Activated CD8-positive, alpha-beta memory T cell treated with anti-CD3 and anti-CD28 coated beads, Interleukin-2, amount 50 U/mL, for 24 hours (primary cell): Measurements from ENCODE around the gene MOSPD2.

Source experiments
- DNase-seq: peaks from one replicate; pipeline ENCODE4 v3.0.0-alpha.2; 2020; ENCODE audit errors: extremely low read depth

Gene MOSPD2

DNA sequence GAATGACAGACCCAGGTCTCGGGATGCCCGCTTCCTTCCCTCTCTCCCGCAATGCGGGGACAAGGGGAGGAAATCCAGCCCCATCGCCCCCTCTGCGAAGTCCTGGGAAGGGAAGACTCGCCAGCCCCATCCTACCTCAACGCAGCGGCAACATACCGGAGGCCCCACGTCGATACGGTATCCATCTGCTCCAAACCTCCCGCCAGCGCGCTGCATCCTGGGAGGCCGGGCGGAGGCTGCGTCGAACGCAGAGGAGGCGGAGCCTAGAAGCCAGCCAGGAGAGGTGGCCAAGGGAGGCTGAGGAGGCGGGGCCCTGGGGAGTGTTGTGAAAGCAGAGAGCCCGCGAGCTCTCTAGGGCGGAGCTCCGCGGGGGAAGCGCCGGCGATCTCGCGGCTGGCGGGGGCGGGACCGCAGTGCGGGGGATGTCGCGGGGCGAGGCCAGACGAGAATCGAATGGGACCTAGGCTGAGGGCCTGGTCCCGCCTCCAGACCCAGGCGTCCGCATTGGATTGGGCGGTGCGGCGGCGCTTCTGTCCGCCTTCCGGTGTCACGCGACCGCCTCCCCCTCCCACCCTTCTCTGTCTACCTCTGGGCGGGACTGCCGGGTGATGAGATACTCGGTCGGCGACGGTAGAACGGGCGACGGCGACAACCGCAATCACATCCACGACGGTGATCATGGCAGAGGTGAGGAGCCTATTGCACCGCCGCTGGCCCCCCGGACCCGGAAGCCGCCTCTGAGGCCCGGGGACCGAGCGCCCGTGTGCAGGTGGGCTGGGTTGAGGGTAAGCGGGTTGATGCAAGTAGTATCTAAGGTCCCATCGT lies at the start of gene MOSPD2, which contains the start of gene FANCB:
Gene MOSPD2, plus strand, starts transcription at position 571 of the 825 bp plus-strand sequence. Its CDS starts 108 bp downstream, at position 679.
Gene FANCB, minus strand, starts transcription at position 219 of the 825 bp plus-strand sequence. CDS start 7,559 bp downstream, outside the sequence.
- DNase-seq, result peak; percentile 79

DNA sequence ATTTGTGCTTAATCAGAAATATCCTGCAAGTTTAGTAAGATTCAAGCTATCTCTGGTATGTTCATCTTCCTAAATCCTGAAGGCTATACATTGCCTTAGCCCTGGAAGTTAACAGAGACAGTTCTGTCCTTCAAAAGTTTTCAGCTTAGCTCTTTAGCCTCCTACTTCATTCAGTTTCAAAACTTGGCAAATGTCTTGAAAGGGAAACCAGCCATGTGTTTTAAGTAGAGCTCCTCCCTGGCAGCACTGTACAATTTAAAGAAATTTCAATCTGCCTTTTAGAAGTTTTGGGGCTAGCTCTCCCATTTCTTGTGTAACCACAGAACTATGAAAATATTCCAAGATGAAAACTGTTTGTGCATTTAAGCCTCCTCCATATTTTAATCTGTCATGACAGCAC lies 47.4 kb upstream of the MOSPD2 start:
- DNase-seq, result no peak

DNA sequence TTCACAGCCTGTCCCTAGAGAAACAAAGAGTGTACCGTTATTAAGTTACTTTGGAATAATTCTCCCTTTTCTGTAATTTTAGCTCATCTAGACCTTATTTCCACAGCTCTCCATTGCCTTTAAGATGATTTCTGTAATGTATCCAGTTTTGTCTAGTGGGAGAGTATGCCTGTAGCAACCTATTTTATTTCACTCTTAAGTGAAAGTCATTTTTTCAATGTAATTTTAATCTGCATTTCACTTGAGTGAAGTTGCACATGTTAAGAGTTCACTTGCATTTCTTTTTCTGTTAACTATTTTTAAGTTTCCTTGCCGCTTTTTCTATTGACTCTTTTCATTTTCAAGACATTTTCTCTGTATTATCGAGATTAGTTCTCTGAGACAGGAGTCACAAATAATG lies 46.9 kb upstream of the MOSPD2 start:
- DNase-seq, result no peak

DNA sequence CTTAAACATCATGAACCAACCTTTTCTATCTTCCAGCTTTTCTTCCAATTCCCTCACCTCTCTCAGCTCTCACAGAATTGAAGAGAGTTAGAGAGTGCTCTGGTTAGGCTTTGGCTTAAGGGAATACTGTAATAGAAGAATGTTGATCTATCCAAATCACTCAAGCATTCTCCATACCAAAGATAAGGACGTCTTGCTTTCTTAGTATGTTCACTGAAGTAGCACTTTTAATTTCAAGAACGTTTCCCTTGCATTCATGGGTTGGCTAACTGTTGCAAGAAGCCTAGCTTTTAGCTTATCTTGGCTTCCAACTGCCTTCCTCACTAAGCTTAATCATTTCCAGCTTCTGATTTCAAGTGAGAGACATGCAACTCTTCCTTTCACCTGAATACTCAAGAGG lies 43.6 kb upstream of the MOSPD2 start:
- no peak for DNase-seq

DNA sequence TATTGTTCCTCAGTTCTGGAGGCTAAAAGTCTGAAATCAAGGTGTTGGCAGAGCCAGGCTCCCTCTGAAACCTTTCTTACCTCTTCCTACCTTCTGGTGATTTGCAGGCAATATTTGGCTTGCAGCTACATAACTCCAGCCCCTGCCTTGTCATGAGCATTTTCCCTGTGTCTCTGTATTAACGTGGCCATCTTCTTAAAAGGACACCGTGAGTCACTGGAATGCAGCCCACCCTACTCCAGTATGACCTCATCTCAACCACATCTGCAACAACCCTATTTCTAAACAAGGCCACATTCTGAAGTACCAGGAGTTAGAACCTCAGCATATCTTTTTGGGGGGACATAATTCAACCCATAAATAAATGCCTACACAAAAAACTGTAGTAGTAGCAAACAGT lies 41.1 kb upstream of the MOSPD2 start:
- DNase-seq, result no peak

DNA sequence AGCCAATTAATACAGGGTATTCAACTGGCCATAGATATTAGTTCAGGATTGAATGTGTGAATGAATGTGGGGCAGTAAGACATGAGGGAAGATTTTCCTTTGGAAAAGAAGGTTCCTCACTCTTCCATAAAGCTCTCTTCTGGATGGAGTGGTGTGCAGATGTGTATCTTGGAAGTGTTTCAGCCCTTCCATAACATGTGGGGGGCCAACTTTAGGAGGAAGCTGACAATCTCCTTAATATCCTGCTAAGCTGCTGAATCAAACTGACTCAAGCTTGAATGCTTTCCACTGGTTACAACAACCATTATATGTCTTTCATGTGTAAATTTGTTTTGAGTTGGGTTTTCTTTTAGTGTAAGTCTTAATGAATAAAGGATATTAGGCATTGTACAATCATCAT lies 40.6 kb upstream of the MOSPD2 start:
- DNase-seq, result no peak

DNA sequence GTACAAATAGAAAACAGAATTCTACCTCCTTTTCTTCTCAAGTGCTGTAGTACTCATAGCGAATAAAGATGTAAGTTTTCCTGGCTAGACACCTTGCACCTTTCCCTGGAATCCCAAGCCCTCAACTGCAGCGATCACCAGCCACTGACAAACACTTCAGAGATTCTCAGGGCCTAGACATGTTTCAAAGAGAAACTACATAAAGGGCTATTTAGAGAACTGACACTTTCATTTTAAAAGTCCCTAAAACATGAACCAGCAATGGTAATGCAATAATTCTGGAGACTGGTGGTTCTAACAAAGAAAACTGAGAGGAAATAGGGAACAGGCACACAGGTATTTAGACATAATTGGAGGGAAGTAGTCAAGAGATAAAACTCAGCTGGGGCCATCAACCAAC lies 36.1 kb upstream of the MOSPD2 start:
- no peak for DNase-seq

DNA sequence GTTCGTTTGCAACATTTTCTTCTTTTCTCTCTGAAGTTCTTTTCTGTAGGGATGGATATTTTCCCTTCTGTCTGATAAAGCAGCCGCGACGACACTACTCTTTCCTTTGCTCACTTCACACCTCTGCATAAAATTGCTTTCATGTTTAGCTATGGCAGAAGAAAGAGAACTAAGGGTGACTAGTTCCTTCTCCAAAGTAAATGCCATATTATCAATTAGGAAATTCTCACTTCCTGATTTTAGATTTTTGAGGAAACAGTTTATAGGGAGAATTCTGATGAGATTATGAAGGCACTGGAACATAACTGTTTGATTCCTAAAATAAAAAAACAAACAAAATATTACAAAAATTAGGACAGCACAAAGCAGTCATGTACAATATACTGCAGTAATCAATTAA lies 29.6 kb upstream of the MOSPD2 start:
- no peak for DNase-seq

DNA sequence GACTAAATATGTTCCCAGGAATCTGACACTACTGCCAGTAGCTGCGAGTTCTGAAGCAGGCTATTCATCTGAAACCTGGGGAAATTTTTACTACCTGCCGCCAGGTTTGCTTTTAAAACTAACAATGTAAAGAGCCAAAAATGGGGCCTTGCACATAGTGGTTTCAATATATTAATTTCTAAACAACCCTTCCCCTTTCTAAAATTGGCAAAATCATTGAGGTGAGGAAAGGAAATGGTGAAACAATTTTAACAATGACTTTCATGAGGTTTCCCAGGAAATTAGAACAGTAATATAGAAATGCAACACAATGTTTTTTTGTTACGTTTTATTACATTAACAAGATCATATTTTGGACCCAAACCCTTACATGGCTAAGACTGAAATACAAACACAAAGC lies 21.7 kb upstream of the MOSPD2 start:
- no peak for DNase-seq

DNA sequence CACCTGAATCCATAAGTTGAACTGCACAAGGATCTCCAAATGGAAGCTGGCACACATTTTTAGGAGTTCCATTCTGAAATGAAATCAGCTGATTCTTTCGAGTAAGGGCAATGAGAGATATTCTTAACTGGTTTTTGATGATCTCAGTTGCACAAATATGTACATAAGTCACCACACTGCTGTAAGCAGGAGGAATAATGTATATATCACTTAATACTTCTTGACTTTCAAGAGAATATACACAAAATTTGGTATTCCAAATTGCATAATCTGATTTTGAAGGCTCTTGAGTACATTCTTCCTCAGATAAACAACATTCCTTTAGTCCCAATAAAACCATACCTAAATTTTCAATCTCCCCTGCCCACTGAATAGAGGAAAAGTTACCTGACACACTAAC lies 8.6 kb upstream of the MOSPD2 start:
- DNase-seq, result no peak

DNA sequence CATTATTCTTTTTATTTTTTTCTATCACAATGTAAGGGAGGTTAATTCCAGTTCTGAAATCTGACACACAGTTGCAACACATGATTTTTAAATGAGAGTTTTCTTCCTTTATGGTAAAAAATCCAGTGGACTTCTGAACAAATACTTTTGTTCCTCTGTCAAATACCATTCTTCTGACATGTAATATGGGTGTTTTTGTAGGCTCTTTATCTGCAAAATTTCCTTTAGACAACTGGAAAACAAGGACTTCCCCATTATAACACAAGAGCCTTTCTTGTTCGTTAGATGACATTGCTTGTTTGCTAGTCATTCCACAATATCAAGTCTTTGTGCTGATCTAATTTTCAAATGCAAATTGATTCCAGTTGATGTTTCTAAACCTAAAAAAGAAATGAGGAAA lies 8.0 kb upstream of the MOSPD2 start:
- DNase-seq, result no peak

DNA sequence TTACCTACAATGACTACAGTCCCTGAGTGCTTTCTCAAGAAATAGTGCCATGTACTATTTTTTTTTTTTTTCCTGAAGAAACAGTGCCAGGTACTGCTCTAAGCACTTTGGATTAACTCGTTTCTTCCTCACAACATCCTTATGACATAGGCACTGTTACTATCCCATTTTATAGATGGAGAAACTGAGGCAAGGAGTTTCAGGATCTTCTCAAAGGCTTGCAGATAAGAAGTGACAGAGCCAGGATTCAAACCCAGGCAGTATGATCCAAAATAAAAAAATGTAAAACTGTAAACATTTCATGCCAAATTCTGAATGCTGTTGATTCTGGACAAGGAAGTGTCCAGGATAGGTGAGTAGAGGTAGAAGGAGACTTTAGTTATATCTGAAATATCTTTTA lies 1.5 kb upstream of the MOSPD2 start:
- no peak for DNase-seq

DNA sequence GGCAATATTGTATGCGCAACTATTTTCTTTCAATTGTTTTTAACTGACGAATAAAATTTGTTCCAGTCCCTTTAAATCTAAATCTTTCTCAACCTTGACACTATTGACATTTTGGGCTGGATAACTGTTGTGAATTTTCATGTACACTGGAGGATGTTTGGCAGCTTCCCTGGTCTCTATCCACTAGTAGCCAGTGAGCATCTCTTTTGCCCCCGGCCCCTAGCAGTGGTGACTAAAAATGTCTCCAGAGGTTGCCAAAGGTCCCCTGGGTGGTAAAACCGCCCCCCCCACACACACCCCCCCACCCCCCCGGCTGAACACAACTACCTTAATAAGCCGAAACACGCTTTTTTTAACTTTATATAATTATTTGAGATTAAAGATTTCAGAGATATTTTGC lies 866 bp upstream of the MOSPD2 start:
- DNase-seq, result no peak

DNA sequence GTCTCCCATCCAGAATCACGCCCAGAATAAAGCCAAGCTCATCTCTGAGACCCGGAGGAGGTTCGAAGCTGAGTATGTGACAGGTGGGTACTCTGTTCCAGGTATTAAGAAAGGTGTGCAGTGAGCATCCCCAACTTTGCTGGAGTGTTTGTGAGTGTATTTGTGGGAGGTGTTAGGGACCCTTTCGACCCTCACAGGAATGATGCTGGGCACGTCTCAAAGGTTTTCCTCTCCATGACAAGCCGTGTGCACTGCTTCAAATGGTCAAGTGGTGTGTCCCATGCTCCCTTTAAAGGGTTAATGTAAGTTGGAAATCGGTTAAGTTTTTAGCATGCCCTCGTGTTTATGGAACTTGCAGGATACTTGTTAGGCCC lies 442 bp downstream of the MOSPD2 start:
- no peak for DNase-seq

DNA sequence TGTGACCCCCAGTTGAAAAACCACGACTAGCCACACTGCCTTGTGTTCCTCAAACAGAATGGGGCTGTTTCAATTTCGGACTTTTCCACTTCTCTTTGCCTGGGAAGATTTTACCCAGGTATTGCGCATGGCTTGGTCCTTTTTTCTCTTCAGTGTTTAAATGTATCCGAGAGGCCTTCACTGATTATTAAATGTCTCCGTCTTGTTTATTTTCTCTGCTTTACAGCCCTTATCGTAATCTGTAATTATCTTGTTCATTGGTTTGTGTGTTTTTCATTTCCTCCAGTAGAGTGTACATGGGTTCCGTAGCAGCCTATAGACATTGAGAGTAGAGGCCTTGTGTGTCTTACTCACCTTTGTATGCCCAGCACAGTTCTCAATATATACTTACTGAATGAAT lies 2.4 kb downstream of the MOSPD2 start:
- DNase-seq, result no peak

DNA sequence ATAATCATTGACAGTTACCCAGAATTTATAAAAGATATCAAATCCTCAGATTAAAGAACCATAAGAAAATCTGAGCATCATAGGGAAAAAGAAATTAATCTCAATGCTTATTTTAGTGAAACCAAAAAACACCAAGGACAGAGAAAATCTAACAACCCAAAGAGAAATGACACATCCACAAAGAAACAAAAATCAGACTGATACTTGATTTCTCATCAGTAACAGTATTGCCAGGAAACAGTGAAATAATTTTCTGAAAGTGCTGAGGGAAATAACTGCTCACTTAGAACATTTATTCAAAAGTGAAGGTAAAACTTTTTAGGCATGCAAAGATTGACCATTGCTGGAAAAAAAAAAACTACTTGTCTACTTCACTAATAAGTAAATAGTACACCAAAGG lies 10.6 kb downstream of the MOSPD2 start:
- no peak for DNase-seq

DNA sequence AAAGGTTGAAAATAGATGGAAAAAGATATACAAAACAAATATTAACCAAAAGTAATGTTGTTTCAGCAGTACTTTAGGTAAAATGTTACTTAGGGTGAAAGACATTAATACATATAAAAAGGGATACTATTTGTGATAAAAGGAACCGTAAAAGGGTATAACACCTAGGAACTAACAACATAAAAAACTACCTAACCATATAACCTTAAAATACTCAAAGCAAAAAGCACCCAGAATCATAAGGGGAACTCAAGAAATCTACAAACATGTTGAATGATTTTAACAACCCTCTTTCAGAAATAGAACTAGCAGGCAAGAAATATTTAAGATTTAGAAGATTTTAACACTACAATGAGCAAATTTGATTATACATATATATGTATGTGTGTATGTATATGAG lies 11.5 kb downstream of the MOSPD2 start:
- no peak for DNase-seq

DNA sequence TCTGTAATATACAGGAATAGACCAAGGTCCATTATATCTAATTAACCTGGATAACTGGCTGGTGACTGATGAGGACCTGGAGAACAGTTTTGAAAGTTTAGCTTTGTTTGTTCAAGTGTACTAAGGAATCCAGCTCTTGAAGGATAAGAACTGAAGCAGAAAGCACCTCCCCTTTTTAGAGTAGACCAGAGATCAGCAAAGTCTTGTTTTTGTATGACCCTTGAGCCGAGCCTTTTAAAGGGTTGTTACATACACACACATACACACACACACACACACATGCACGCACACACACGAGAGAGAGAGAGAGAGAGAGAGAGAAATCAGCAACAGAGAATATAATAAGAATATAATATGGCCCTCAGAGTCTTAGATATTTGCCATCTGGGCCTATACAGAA lies 13.0 kb downstream of the MOSPD2 start:
- no peak for DNase-seq

DNA sequence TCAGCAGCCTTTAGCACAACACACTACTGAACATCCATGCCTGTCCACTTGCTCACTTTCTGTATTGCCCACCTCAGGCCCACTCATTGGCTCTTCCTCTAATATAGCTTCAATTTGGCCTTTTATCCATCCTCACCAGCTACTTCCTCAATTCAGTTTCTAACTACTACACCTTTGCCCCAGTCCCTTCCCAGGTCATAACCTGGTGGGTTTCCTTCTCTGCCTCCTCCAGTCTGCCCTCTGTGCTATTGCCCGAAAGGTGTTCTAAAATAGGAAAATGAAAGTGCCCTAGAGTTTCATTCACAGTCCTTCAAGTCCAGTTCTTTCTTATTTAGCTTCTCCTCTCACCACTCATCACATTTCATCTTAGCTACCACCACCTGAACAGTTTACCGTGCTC lies 23.1 kb downstream of the MOSPD2 start:
- no peak for DNase-seq

DNA sequence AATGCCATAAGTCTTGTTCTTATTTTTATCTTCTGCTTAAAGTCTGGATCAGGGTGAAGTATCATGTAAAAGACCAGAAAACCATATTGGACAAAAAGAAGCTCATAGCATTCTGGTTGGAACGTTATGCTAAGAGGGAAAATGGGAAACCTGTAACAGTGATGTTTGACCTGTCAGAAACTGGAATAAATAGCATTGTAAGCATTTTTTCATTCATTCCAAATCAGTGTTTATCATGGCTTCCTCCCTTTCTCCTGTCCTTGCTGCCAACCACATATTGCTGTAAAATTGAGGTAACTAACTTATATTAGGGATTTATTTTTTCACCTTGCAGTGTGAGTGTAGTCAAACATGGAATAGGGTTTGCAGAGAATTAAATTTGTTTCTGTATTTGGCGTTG lies 23.8 kb downstream of the MOSPD2 start:
- no peak for DNase-seq

DNA sequence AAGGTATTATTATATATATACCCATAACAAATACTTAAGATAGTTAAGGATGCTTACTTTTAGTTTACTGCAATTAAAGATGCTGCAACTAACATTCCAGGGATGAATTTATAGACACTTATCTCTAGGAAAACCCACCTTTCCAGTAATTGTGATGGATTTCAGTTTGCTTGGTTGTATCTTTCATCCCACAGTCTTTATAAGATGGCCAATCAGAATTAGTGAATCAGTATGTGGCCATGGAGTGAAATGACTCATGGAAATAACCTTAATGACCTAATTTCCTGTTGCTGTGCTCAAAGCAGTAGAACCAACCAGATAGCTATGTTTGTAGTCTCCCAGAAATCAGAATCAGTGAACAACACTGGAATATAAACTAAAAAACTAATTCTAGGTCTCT lies 26.4 kb downstream of the MOSPD2 start:
- no peak for DNase-seq

DNA sequence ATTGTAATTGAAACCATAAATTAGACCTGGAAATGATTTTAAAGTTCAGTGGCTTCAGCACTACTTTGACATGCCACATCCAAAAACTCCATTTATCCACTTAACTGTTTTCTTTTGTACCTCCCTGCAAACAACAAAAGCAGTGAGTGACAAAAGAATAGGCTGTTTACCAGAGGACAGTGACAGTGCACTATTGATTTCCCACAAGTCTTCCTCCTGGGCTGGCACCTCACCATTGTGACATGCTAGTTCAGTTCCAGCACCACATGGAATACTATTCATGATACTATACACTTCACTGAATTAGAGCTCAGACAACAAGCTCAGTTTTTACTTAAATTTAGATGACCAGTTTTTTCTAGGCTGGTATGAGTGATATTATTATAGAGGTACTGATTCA lies 29.3 kb downstream of the MOSPD2 start:
- no peak for DNase-seq

DNA sequence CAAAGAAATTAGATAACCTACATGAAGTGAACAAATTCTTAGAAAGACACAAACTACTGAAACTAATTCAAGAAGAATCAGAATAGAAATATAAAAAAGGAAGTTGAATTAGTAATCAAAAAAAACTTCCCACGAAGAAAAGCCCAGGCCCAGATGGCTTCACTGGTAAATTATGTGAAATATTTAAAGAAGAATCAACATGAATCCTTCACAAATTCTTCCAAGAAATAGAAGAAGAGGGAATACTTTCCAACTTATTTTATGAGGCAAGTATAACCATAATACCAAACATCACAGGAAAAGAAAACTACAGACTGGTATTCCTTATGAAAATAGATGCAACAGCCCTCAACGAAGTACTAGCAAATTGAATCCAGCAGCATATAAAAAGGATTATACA lies 30.7 kb downstream of the MOSPD2 start:
- DNase-seq, result no peak

DNA sequence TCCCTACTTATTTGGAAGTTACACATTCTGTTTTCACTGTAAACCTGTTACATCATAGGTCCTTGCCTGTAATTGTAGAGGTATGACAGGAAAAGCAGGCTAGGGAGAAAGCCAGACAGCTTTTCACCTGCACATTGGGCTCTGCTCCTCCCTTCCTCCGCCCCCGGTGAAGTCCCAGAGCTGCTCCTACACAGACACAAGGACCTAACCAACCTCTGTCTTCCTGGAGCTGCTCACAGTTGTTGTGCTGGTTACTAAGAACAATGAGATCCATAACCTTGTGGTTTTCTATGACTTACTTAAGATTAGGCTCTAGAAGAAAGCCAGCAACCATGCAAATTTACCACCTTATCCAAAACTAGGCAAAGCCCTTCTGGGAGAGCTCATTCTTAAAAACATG lies 40.0 kb downstream of the MOSPD2 start:
- no peak for DNase-seq
